ENCODE data around the gene SLITRK6.

The SLITRK6 gene

GRCh38 chr13:85797311-85797710 is 1.9 kb downstream of the SLITRK6 start:
- no peak overlapping the region for H3K27ac ChIP-seq (ENCODE audit: extremely low read depth, low read depth, low read length)
- CTCF ChIA-PET: no interaction called here
- no peak overlapping the region for H3K4me3 ChIP-seq (ENCODE audit: low read depth, low read length)
- H3K9me3 ChIP-seq (ENCODE audit: control insufficient read depth, insufficient read depth, low read depth, low read length): no peaks in the 10 kb centered on the region
- no peaks in the 10 kb centered on the region for H3K4me1 ChIP-seq (ENCODE audit: control insufficient read depth, insufficient read depth, low read length)
- TF ChIP-seq SCRT1 (tag by site-specific recombination; IDR thresholded peaks at IDR 0.05; ENCODE audit: borderline replicate concordance): no peak
- TF ChIP-seq ZSCAN23 (tag by site-specific recombination; IDR thresholded peaks at IDR 0.05): no peak
- TF ChIP-seq, protein P1, sequence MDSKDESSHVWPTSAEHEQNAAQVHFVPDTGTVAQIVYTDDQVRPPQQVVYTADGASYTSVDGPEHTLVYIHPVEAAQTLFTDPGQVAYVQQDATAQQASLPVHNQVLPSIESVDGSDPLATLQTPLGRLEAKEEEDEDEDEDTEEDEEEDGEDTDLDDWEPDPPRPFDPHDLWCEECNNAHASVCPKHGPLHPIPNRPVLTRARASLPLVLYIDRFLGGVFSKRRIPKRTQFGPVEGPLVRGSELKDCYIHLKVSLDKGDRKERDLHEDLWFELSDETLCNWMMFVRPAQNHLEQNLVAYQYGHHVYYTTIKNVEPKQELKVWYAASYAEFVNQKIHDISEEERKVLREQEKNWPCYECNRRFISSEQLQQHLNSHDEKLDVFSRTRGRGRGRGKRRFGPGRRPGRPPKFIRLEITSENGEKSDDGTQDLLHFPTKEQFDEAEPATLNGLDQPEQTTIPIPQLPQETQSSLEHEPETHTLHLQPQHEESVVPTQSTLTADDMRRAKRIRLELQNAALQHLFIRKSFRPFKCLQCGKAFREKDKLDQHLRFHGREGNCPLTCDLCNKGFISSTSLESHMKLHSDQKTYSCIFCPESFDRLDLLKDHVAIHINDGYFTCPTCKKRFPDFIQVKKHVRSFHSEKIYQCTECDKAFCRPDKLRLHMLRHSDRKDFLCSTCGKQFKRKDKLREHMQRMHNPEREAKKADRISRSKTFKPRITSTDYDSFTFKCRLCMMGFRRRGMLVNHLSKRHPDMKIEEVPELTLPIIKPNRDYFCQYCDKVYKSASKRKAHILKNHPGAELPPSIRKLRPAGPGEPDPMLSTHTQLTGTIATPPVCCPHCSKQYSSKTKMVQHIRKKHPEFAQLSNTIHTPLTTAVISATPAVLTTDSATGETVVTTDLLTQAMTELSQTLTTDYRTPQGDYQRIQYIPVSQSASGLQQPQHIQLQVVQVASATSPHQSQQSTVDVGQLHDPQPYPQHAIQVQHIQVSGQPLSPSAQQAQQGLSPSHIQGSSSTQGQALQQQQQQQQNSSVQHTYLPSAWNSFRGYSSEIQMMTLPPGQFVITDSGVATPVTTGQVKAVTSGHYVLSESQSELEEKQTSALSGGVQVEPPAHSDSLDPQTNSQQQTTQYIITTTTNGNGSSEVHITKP (tag by site-specific recombination; IDR thresholded peaks at IDR 0.05): no peak
- H3K36me3 ChIP-seq (ENCODE audit: control insufficient read depth in 2 of 2, insufficient read depth in 1 of 2, low read length in 2 of 2): no peaks in the 10 kb centered on the region
- POLR2A ChIA-PET: no interaction called here

DNA sequence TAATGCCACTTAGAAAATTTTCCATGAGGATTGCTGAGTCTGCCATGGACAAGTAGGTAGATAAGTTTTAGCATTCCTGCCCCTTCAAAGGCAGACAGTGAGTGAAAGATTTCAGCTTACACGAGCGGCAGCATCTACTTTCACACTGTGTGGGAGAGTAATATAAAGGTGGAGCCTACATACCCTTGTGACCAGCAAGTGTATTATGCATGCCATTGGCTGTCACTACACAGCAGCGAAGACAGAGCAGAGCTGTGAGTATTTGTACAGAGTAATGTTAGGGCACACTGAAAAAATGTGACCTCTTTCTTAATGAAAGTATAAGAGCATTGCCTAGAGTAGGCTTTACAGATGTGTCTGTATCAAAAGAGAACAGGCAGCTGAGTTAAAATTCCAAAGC is 14.0 kb downstream of the SLITRK6 start:
- TF ChIP-seq ZNF626 (tag by site-specific recombination; IDR thresholded peaks at IDR 0.05) (no peak), ZNF600 (tag by site-specific recombination; IDR thresholded peaks at IDR 0.05) (no peak), ZXDB (tag by site-specific recombination; IDR thresholded peaks at IDR 0.05) (no peak), ZNF791 (tag by site-specific recombination; IDR thresholded peaks at IDR 0.05) (no peak), GLI4 (tag by site-specific recombination; IDR thresholded peaks at IDR 0.05) (no peak), HOXC10 (CRISPR knock-in tag; IDR thresholded peaks at IDR 0.05) (no peak), MEIS1 (CRISPR knock-in tag; IDR thresholded peaks at IDR 0.05; ENCODE audit: borderline replicate concordance) (no peak), ZNF792 (tag by site-specific recombination; IDR thresholded peaks at IDR 0.05) (no peak), ZNF488 (tag by site-specific recombination; IDR thresholded peaks at IDR 0.05) (no peak), SCRT1 (tag by site-specific recombination; IDR thresholded peaks at IDR 0.05; ENCODE audit: borderline replicate concordance) (no peak), ZNF423 (tag by site-specific recombination; IDR thresholded peaks at IDR 0.05) (no peak), ZNF19 (tag by site-specific recombination; IDR thresholded peaks at IDR 0.05; ENCODE audit: low read depth) (no peak)
- TF ChIP-seq, protein P2, sequence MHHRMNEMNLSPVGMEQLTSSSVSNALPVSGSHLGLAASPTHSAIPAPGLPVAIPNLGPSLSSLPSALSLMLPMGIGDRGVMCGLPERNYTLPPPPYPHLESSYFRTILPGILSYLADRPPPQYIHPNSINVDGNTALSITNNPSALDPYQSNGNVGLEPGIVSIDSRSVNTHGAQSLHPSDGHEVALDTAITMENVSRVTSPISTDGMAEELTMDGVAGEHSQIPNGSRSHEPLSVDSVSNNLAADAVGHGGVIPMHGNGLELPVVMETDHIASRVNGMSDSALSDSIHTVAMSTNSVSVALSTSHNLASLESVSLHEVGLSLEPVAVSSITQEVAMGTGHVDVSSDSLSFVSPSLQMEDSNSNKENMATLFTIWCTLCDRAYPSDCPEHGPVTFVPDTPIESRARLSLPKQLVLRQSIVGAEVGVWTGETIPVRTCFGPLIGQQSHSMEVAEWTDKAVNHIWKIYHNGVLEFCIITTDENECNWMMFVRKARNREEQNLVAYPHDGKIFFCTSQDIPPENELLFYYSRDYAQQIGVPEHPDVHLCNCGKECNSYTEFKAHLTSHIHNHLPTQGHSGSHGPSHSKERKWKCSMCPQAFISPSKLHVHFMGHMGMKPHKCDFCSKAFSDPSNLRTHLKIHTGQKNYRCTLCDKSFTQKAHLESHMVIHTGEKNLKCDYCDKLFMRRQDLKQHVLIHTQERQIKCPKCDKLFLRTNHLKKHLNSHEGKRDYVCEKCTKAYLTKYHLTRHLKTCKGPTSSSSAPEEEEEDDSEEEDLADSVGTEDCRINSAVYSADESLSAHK (tag by site-specific recombination; IDR thresholded peaks at IDR 0.05): no peak
- no peak overlapping the region for H3K4me3 ChIP-seq (ENCODE audit: low read depth, low read length)
- H3K4me1 ChIP-seq (ENCODE audit: control insufficient read depth, insufficient read depth, low read length): no peaks in the 10 kb centered on the region
- H3K27ac ChIP-seq (ENCODE audit: extremely low read depth, low read depth, low read length): no peak overlapping the region
- ChIA-PET POLR2A (no interaction called here), CTCF (no interaction called here)
- no peaks in the 10 kb centered on the region for H3K9me3 ChIP-seq (ENCODE audit: control insufficient read depth, insufficient read depth, low read depth, low read length)
- H3K36me3 ChIP-seq (ENCODE audit: control insufficient read depth in 2 of 2, insufficient read depth in 1 of 2, low read length in 2 of 2): no peaks in the 10 kb centered on the region

DNA sequence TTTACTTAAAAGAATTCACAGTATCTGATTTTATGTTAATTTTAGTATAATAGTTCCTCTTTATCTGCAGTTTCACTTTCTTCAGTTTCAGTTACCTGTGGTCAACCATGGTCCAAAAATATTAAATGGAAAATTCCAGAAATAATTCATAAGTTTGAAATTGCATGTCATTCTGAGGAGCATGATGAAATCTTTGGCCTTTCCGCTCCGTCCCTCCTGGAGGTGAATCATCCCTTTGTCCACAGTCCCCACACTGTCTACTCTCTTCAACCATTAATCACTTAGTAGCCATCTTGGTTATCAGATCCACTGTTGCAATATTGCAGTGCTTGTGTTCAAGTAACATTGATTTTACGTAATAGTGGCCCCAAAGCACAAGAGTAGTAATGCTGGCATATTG is 26.9 kb downstream of the SLITRK6 start:
- H3K4me3 ChIP-seq (ENCODE audit: low read depth, low read length): no peak overlapping the region
- ChIA-PET POLR2A (no interaction called here), CTCF (no interaction called here)
- H3K9me3 ChIP-seq (ENCODE audit: control insufficient read depth, insufficient read depth, low read depth, low read length): no peaks in the 10 kb centered on the region
- H3K27ac ChIP-seq (ENCODE audit: extremely low read depth, low read depth, low read length): no peak overlapping the region
- H3K36me3 ChIP-seq (ENCODE audit: control insufficient read depth in 2 of 2, insufficient read depth in 1 of 2, low read length in 2 of 2): no peaks in the 10 kb centered on the region
- no peaks in the 10 kb centered on the region for H3K4me1 ChIP-seq (ENCODE audit: control insufficient read depth, insufficient read depth, low read length)
- no peak for TF ChIP-seq ZNF223 (tag by site-specific recombination; IDR thresholded peaks at IDR 0.05)
- TF ChIP-seq ZNF585B (tag by site-specific recombination; IDR thresholded peaks at IDR 0.05): no peak
- TF ChIP-seq ZNF785 (tag by site-specific recombination; IDR thresholded peaks at IDR 0.05): no peak
- TF ChIP-seq ZNF629 (tag by site-specific recombination; IDR thresholded peaks at IDR 0.05): no peak
- TF ChIP-seq HOXD13 (CRISPR knock-in tag; IDR thresholded peaks at IDR 0.05; ENCODE audit: borderline replicate concordance): no peak
- TF ChIP-seq, protein P3, sequence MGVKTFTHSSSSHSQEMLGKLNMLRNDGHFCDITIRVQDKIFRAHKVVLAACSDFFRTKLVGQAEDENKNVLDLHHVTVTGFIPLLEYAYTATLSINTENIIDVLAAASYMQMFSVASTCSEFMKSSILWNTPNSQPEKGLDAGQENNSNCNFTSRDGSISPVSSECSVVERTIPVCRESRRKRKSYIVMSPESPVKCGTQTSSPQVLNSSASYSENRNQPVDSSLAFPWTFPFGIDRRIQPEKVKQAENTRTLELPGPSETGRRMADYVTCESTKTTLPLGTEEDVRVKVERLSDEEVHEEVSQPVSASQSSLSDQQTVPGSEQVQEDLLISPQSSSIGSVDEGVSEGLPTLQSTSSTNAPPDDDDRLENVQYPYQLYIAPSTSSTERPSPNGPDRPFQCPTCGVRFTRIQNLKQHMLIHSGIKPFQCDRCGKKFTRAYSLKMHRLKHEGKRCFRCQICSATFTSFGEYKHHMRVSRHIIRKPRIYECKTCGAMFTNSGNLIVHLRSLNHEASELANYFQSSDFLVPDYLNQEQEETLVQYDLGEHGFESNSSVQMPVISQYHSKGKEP (tag by site-specific recombination; IDR thresholded peaks at IDR 0.05): no peak
- no peak for TF ChIP-seq ZFP41 (tag by site-specific recombination; IDR thresholded peaks at IDR 0.05; ENCODE audit: borderline replicate concordance)
- TF ChIP-seq ZNF830 (tag by site-specific recombination; IDR thresholded peaks at IDR 0.05; ENCODE audit: low read depth): no peak
- no peak for TF ChIP-seq HOXA7 (CRISPR knock-in tag; IDR thresholded peaks at IDR 0.05; ENCODE audit: borderline replicate concordance)
- TF ChIP-seq ZFP3 (tag by site-specific recombination; IDR thresholded peaks at IDR 0.05; ENCODE audit: low read depth): no peak
- TF ChIP-seq ZNF514 (tag by site-specific recombination; IDR thresholded peaks at IDR 0.05): no peak
- no peak for TF ChIP-seq ZNF658 (tag by site-specific recombination; IDR thresholded peaks at IDR 0.05)

All from HEK293 (cell line).